ENCODE results near the gene NDUFV1. TPM values are rescaled to one million over a fixed set of nuclear protein-coding genes. Genes with fewer than 3 reads are reported as not detected.

Gene NDUFV1
- total and polyA plus RNA-seq, 12 donors: 295 to 712 (median 613) TPM

- peaks cover 0 to 46% (median 28%) of the 10 kb centered on the region in 7 donors for H3K27me3 ChIP-seq
- no peak for DNase-seq
- WGBS, 2 donors: 83 to 86% methylated on average over 5 of the region's 5 CpGs
Observed at GRCh38 chr11:67644042-67644441, 37.3 kb downstream of the NDUFV1 start.

GRCh38 chr11:67644472-67645418 lies 38.0 kb downstream of the NDUFV1 start:
- DNase-seq: no peak
- intact Hi-C loops (cut with DNase I): loop anchor here in 1 of 10 donors (10.0 kb wide), 1 partner anchor 150 kb away; no protein-coding TSS in a partner anchor
- Histone ChIP-seq H3K4me1 (peaks cover 0 to 28% (median 0%) of the 10 kb centered on the region in 9 donors), H3K36me3 (no peaks in the 10 kb centered on the region), H3K9me3 (peaks cover 0 to 7% (median 0%) of the 10 kb centered on the region in 11 donors), H3K27ac (no peak overlapping the region), H3K4me3 (no peak overlapping the region), H3K27me3 (peaks cover 0 to 39% (median 21%) of the 10 kb centered on the region in 7 donors)
- TF ChIP-seq CTCF (IDR thresholded peaks at IDR 0.05): no peak
- no peak for ATAC-seq
- 88 to 91% methylated on average over 22 of the region's 22 CpGs for WGBS, 2 donors

More at GRCh38 chr11:67644042-67644441, 37.3 kb downstream of the NDUFV1 start:
- no peak for ATAC-seq
- peaks cover 0 to 21% (median 0%) of the 10 kb centered on the region in 9 donors for H3K4me1 ChIP-seq
- no peak overlapping the region for H3K27ac ChIP-seq
- H3K9me3 ChIP-seq: peaks cover 0 to 7% (median 0%) of the 10 kb centered on the region in 11 donors
- no peak for TF ChIP-seq CTCF (IDR thresholded peaks at IDR 0.05)
- no peak overlapping the region for H3K4me3 ChIP-seq
- intact Hi-C loops (cut with DNase I): loop anchor here in 1 of 10 donors (10.0 kb wide), 1 partner anchor 151 kb away; no protein-coding TSS in a partner anchor
- no peaks in the 10 kb centered on the region for H3K36me3 ChIP-seq

DNA sequence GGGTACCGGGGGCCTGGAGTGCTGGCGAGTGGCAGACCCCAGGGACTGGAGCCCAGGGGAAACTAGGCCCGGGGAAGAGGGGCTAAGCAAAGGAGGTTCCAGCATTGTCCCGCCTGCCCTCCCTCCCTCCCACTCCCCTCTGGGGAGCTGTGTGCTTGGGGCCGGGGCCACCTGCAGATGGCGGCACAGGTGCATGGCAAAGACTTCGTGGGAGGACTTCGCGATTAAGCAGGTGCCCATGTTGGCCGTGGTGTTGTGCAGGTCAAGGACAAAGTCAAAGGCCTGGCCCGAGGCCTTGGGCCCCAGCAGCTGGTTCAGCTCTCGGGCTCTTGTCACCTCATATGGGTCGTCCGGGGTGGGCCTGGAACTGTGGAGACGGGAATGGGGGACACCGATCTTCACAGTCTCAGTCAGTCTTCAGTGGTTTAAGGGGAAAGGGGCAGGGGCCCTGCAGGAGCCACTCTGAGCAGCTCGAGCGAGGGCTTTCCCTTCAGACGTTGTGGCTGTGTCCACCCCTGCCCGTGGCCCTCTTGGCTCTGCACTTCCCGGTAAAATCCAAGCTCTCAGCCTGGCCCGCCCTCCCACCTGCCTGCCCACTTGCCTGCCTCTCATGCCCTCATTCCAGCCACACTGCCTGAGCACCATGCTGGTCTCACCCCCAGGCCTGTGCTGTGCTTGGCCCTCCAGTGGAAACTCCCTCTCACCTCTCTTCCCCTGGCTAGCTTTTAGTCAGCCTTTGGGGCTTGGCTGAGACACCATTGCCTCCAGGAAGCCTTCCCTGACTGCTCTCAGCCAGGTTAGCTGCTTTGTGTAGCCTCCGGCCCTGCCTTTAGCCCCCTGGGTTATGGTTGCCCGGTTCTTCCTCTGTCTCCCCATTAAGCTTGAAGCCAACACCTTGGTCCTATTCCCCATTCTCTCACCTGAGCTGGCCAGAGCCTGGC lies 39.1 kb downstream of the NDUFV1 start:
- intact Hi-C loops (cut with DNase I): loop anchor here in 1 of 10 donors (10.0 kb wide), 1 partner anchor 149 kb away; no protein-coding TSS in a partner anchor
- no peak for TF ChIP-seq CTCF (IDR thresholded peaks at IDR 0.05)
- H3K4me1 ChIP-seq: peaks cover 0 to 36% (median 0%) of the 10 kb centered on the region in 9 donors
- H3K36me3 ChIP-seq: no peaks in the 10 kb centered on the region
- peaks cover 0 to 7% (median 0%) of the 10 kb centered on the region in 11 donors for H3K9me3 ChIP-seq
- no peak for ATAC-seq
- H3K27ac ChIP-seq: no peak overlapping the region
- peaks cover 0 to 36% (median 21%) of the 10 kb centered on the region in 7 donors for H3K27me3 ChIP-seq
- no peak overlapping the region for H3K4me3 ChIP-seq
- DNase-seq: no peak
- WGBS, 2 donors: 73 to 79% methylated on average over 24 of the region's 24 CpGs
